Right hindlimb (tissue), 1 donor: Measurements from ENCODE around the gene COQ8B.
A peak's percentile ranks its signal among the peaks of the same experiment; 100 is the strongest.
"Not testable (repeated sequence)": the region's sequence is repeated elsewhere in the genome, so short reads cannot be mapped to it uniquely, and the experiment has no call there.

Experiments
- DNase-seq: peaks from one replicate; pipeline ENCODE4 v3.0.0-alpha.2; 2018

Gene COQ8B

DNA sequence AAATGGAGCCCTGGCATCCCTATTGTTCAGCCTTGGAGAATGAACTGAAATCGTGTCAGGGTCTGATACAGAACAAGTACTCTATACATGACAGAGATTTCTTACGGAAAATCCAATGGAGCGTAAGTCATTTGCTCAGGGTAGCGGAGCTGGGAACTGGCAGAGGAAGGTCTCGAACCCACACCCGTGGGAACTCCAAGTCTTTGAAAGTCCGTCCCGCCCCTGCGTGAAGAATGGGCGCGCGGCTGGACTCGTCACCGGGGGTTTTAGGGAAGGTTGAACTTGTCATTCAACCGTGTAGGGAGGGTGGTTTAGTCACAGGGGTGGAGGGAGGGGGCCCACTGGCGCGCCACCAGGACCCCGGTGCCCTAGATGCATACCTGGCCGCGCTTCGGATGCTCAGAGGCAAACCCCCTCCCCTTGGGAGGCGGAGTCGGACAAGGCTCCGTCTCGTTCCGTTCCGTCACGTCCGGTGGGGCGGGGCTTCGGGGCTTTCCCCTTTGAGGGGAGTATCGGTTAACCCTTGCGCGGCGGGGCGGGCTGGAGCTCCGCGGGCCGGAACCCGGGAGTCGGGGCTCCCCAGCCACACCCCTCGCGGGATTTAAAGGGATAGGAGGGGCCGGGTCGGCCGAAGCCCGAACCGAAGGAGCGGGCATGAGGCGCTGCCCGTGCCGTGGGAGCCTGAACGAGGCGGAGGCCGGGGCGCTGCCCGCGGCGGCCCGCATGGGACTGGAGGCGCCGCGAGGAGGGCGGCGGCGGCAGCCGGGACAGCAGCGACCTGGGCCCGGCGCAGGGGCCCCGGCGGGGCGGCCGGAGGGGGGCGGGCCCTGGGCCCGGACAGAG lies at the start of gene COQ8B, which contains the start of gene ITPKC:
Gene COQ8B, minus strand, starts transcription at position 405 of the 843 bp plus-strand sequence. CDS start 2,254 bp downstream, outside the sequence.
Gene ITPKC, plus strand, starts transcription at position 631 of the 843 bp plus-strand sequence. Its CDS starts 24 bp downstream, at position 655.
- DNase-seq, result peak; percentile 99

DNA sequence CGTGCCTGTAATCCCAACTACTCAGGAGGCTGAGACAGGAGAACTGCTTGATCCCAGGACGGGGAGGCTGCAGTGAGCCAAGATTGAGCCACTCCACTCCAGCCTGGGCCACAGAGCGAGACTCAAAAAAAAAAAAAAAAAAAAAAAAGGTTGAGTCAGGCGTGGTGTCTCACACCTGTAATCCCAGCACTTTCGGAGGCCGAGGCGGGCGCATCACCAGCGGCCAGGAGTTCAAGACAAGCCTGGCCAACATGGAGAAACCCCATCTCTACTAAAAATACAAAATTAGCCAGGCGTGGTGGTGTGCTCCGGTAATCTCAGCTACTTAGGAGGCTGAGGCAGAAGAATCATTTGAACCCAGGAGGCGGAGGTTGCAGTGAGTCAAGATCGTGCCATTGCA lies 49.7 kb upstream of the COQ8B start:
- DNase-seq, result not testable (repeated sequence)

DNA sequence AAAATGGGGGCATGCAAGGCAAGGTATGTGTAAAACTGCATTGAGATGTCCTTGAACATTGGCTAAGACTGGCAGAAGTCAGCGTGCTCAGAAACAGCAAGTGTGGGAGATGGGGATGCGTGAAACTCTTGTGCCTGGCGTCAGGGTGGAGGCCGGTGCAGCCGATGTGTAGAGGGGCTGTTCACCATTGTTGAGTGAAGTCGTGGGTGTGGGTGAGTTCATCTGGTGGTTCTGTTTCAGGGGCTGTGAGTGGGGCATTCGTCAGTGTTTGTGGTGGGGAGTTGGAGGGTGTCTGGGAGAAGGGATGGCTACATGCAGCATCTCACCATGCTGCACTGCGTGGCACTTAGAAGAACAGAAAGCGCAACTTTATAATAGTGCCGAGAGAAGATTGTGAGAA lies 47.3 kb upstream of the COQ8B start:
- DNase-seq, result no peak

DNA sequence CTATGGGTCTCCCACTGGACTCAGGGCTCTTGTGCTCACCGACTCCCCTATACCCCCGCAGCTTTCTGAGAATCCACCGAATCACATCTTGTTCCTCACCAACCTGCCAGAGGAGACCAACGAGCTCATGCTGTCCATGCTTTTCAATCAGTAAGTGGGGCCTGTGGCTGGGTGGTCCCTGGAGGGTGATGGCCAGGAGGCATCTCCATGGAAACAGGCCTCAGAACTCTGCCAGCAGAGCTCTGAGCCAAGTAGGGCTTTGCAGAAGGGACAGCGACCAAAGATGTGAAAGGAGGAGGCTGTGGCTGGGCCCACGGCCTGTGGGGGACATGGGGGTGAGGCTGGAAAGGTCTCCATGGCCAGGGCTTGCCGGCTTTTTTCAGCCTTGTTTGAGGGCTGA lies 46.8 kb upstream of the COQ8B start:
- DNase-seq, result no peak

DNA sequence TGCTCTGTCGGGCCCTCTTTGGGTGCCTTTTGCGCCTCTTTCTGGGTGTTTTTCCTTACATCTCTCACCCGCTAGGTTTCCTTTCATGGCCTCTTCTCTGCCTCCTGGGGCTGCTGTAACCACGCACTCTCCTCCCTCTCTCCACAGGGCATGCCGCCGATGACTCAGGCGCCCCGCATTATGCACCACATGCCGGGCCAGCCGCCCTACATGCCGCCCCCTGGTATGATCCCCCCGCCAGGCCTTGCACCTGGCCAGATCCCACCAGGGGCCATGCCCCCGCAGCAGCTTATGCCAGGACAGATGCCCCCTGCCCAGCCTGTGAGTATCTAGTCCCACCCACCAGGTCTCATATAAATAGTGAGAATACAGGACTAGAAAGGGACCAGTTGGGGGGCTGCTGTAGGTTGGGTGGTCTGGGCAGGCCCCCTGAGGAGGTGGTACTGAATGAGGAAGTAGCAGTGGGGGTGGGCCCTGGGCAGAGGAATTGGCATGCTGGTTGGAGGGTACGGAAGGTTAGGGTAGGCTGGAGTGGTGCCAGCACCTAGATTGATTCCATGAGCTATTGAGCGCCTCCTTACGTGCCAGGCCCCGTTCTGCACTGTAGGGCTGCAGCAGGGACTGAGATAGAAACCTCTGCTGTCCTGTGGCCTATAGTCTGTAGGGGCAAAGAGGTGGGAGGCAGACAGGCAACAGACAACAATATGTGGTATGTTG lies 46.2 kb upstream of the COQ8B start:
- no peak for DNase-seq

DNA sequence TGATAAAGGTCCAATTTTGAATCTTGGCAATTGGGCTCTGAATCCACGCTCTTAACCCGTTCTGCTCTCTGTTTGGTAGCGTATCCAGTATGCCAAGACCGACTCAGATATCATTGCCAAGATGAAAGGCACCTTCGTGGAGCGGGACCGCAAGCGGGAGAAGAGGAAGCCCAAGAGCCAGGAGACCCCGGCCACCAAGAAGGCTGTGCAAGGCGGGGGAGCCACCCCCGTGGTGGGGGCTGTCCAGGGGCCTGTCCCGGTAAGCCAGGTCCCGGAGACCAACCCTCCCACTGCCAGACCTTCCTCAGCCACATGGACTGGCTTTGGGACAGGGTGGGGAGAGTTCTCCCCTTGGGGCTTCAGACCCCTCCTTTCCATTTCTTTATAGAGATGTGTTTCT lies 42.7 kb upstream of the COQ8B start:
- DNase-seq, result no peak

DNA sequence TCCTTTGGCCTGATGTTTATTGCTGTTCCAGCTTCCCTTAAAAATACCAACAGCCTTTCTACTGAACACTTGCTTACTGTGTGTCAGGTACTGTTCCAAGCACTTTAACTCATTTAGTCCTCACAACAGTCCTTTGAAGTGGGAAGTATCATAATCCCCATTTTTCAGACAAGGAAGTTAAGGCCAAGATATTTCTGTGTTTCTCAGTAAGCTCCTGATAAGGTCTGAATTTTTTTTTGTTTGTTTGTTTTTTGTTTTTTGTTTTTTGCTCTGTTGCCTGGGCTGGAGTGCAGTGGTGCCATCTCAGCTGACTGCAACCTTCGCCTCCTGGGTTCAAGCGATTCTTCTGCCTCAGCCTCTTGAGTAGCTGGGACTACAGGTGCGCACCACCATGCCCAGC lies 41.8 kb upstream of the COQ8B start:
- DNase-seq, result no peak

DNA sequence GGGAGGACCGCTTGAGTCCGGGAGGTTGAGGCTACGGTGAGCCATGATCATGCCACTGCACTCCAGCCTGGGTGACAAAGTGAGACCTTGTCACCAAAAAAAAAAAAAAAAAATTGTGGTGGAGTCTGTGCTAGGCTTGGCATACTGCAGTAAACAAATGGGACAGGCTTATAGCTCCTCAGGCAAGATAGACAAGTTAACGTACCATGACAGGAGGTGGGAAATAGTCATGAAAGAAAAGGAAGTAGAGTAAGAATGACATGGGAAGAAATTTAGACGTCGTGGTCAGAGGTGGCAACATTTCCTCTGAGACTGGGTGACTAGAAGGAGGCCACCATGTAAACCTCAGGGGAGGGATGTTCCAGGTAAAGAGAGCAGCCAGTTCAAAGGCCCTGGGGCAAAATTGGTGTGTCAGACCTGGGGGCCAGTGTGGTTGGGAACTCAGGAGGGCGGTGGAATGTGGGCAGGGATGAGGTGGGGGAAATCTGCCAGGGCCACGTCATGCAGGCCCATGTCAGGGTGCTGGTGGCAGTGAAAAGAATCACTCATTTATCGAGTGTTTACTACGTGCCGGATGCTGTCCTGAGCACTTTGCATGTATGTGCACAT lies 39.9 kb upstream of the COQ8B start:
- no peak for DNase-seq

DNA sequence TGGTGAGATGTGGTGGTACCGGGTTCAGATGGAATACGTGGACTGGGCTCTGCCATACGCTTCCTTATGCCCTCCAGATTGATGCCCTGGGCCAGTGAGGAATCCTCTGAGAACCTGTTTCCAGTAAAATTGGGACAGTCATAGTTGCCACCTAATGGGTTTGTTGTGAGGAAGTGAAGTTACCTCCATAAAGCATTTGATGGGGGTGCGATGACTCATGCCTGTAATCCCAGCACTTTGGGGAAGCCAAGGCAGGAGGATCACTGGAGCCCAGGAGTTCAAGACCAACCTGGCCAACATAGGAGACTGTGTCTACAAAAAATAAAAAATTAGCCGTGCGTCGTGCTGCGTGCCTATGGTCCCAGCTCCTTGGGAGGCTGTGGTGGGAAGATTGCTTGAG lies 39.1 kb upstream of the COQ8B start:
- DNase-seq, result no peak

DNA sequence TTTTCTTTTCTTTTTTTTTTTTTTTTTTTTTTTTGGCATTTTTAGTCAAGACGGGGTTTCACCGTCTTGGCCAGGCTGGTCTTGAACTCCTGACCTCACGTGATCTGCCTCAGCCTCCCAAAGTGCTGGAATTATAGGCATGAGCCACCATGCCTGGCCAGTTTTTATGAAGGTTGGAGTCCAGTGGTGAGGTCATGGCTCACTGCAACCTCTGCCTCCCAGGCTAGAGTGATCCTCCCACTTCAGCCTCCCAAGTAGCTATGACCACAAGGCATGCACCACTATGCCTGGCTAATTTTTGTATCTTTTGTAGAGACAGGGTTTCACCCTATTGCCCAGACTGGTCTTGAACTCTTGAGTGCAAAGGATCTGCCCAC lies 38.5 kb upstream of the COQ8B start:
- no peak for DNase-seq

DNA sequence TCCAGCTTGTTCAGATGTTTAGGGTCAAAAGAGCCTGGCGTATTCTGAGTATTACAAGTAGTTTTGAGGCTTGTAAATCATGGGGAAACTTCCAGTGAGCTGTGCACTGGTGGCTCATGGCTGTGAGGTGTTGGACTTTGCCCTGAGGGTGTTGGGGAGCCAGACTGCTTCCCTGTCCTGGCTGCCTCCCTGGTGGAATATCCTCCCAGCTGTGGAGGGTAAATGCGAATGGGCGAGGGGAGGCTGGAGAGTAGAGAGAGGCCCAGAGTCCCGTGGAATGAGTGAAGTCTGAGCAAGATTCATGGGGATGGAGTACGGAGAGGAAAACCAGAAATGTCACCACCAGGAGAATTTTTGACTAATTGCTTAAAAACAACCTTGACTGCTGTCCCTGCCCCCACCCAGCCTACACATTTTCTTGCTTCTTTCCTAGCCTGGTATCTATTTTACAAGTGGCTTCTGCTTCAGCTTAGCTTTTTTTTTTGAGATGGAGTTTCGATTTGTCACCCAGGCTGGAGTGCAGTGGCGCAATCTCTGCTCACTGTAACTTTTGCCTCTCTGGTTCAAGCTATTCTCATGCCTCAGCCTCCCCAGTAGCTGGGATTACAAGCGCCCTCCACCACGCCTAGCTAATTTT lies 38.0 kb upstream of the COQ8B start:
- DNase-seq, result no peak

DNA sequence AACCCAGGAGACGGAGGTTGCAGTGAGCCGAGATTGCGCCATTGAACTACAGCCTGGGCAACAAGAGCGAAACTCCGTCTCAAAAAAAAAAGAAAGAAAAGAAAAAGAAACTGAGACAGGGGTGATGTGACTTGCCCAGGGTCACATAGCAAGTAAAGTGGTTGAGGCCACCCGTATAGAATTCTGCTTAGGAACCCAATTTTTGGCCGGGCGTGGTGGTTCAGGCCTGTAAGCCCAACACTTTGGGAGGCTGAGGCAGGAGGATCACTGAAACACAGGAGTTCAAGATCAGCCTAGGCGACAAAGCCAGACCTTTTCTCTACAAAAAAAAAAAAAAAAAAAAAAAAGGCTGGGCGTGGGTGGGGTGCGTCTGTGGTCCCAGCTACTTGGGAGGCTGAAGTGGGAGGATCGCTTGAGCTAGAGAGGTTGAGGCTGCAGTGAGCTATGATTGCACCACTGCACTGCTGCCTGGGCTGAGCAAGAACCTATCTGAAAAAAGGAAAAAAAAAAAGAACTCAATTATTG lies 35.6 kb upstream of the COQ8B start:
- DNase-seq, result no peak

DNA sequence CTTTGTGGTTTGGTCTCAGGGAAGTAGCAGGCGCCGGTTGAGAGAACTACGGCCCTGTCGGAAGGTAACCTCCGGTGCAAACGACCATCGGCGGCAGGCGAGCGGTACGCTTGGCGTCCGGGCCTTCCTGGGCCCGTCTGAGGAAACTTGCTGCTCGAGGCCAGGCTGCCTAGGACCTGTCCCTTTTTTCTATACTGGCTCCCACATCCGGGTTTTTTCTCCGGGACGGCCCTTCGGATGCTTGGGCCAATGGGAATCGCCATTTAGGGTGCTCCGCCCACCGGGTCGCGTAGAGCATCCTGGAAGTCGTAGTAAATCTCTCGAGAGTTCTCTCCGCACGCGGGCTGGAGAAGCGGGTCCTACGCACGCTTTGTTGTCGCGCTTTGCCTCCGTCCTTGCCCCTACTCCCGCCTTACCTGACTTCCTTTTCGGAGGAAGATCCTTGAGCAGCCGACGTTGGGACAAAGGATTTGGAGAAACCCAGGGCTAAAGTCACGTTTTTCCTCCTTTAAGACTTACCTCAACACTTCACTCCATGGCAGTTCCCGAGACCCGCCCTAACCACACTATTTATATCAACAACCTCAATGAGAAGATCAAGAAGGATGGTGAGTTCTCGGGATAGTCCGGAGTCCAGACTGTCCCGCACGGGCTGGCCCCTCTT lies 34.3 kb upstream of the COQ8B start, which contains the start of gene SNRPA:
Gene SNRPA, plus strand, starts transcription at position 330 of the 664 bp plus-strand sequence. Its CDS starts 206 bp downstream, at position 536.
- peak; percentile 98 for DNase-seq

DNA sequence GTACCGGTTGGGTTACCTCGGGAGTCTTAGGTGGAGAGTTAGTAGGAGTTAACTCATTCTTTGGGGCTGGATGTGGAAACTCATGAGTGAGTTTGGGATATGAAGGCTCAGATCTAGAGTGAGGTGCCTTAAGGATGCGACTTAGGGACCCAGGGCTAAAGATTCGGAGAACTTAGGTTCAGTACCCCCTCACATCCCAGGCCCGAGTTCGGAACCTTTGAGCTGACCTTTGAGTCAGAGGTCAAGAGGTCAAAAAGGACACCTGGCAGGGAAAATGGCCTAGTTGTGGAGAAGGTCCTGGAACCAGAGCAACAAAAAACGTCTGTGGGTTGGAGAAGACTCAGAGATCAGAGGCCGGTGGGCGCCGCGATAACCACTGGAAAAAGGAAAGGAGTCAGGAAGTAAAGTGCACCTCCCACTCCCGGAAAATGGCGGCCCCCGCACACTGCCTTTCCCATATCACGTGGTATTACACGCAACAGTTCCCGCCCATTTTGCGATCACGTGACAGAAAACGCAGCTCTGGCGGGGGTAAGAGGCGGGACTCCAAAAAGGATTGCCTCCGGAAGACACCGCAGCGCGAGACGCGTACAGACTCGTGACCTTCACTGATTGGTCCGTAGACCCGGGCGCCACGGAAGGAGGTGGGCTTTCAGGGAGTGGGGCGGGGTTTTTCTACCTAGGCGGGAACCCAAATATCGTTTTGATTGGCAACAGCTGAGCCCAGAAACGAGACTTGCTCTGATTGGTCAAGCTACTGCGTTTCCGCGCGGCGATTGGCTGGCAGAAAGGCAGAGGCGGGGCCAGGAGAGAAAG lies 33.6 kb upstream of the COQ8B start, which contains the start of gene ACTMAP:
Gene ACTMAP, minus strand, starts transcription at position 420 of the 816 bp plus-strand sequence. CDS start 674 bp downstream, outside the sequence.
- peak; percentile 100 for DNase-seq

DNA sequence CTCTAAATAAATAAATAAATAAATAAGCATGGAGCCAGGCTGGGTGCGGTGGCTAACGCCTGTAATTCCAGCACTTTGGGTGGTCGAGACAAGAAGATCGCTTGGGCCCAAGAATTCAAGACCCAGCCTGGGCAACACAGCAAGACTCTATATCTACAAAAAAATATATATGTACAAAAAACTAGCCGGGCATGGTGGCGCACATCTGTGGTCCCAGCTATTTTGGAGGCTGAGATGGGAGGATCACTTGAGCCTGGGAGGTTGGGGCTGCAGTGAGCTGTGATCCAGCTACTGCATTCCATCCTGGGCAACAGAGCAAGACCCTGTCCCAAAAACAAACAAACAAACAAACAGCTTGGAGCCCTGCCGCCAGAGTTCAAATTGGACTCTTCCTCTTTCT lies 30.9 kb upstream of the COQ8B start:
- DNase-seq, result no peak

DNA sequence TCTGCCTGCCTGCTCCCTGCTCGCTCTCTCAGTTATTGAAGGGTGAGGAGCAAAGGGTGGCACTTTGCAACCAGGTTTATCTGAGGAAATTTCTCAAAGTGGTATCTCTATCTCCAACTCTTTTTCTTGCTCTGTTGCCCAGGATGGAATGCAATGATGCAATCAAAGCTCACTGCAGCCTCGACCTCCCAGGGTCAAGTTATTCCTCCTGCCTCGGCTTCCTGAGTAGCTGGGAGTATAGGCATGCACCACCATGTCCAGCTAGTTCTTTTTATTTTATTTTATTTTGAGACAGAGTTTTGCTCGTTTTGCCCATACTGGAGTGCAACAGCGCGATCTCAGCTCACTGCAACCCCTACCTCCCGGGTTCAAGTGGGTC lies 28.7 kb upstream of the COQ8B start:
- no peak for DNase-seq

DNA sequence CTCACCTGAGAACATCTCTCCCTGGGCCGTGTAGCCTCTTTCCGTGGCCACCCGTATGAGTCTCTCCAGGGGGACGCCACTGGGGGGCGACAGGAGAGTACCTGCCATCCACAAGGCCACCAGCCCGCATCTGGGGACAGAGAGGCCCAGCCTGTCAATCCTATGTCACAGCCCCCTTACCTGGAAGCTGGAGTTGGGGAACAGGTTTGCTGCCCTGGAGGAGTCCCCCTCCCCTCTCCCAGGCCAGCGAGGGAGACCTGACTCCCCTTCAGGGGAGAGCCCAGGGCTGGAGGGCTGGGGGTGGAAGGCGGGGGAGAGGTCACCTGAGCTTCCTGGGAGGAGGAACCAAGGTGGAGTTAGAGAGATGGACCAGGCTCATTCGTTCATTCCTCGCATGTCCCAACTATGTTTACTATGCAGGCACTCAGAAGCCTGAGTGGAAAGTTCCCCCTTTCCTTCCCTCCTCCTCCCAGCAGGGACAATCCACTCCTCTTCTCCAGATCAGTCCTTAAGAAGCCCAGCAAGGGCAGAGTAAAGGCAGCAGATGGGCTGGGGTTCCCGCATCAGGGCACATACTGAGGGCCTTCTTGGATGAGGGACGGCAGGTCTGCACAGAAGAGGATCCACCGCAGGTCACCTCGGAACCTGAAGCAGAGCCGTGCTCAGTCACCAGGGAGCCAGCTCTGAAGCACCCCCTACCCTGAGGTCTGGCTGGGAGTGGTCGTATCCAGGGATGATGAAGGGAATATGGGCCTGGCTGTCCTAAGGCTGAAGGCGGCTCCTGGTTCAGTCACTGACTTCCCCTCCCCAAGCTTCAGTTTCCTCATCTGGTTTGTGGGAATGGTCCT lies 28.1 kb upstream of the COQ8B start:
- DNase-seq, result no peak

DNA sequence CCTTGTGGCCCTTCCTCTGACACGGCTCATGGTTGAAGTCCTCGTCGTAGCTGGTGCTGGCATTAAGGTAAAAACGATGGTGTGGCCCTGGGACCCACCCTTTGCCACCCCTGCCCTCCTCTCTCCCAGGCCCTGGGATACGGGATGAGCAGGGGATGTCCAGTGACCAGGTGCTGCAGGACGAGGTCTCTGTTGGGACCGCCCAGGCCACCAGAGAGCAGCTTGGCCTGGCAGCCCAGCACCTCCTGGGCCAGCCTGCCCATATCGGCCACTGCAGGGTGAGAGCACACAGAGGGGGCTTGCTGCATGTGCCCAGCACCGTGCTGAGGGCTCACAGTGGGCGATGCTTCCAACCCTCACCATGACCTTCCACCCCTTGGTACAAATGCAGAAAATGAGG lies 27.2 kb upstream of the COQ8B start:
- no peak for DNase-seq

DNA sequence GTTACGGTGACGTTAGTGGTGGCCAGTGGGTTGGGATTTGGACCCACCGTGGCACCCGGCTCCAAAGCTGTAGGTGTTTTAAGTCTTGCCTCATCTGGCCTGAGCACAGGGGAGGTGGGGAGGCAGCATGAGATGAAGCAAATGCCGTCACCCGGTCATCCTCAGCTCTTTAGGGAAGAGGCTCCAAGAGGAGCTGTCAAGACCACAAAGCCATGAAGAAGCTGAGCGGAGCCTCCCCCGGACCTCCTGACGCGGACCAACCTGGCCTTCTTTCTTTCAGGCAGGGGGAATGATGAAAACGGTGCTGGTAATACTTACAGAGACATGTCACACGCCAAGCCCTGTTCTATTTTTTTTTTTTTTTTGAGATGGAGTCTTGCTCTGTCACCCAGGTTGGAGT lies 26.2 kb upstream of the COQ8B start:
- no peak for DNase-seq

DNA sequence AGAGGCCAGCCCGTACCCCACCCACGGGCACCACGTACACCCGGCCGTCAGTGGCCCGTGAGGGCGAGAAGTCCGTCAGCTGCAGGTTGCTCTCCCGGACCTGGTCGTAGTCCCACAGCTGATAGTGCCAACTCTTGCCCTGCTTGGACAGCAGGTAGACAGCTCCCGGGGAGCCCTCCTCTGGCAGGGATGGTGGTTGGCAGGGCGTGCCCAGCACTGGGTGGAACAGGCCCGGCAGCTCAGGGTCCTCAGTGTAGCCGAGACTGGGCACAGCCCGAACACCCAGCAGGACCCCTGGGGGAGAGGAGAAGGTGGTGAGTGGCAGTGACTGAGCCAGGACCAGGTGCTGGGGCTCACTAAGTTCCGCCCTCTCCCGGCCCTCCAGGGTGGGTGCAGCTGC lies 25.8 kb upstream of the COQ8B start:
- DNase-seq, result no peak
